IPS DF 4.7 (cell line): ENCODE data around the gene NRG2.

ENCODE experiments used
- DNase-seq: peaks from one replicate; pipeline ENCODE4 v3.0.0-alpha.2; 2013; ENCODE audit warnings: low spot score; ENCODE audit errors: extremely low read depth

NRG2 gene

DNA sequence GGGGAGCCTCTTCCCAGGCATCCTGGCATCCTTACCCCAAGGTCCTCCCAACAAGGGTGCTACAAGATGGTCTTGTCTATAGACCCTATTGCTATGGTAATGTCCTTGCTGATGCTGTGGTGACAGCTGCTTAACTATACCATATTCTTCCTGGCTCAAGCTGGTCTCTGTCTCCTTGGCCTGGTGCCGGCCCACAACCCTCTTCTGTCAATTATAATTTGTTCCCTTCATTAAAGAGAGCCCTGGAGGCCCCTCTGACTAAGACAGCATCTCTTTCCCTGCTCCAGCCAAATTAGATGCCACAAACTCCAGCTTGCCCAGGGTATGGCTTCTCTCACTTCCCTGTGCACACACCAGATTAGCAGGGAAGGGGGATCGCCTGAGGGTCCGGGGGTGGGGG is 160.8 kb downstream of the NRG2 start:
- DNase-seq, result no peak

DNA sequence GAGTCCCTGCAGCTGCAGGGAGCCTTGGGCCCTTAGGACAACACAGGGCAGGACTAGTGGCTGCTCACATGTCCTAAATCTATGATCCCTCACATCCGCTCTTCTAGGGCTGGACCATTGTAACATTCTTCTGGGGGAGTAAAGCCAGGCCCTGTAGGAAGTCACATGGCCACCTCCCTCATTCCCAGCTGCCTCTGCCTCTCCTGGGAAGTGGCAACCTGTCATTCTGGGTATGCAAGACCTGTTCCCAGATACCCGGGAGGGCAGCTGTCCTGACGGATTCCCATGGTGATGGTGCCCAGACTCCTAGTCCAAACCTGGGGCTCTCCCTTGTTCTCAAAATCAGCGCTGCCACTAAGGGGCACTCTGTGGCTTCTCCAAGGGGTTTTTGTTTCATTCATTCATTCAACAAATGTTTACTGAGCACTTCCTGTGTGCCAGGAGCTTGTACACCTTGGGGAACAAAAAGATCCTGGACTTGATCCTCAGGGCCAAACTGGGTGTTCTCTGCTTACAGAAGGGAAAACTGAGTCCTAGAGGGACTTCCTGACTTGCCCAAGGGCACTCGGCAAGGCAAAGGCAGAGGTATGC is 161.9 kb downstream of the NRG2 start:
- DNase-seq, result no peak

DNA sequence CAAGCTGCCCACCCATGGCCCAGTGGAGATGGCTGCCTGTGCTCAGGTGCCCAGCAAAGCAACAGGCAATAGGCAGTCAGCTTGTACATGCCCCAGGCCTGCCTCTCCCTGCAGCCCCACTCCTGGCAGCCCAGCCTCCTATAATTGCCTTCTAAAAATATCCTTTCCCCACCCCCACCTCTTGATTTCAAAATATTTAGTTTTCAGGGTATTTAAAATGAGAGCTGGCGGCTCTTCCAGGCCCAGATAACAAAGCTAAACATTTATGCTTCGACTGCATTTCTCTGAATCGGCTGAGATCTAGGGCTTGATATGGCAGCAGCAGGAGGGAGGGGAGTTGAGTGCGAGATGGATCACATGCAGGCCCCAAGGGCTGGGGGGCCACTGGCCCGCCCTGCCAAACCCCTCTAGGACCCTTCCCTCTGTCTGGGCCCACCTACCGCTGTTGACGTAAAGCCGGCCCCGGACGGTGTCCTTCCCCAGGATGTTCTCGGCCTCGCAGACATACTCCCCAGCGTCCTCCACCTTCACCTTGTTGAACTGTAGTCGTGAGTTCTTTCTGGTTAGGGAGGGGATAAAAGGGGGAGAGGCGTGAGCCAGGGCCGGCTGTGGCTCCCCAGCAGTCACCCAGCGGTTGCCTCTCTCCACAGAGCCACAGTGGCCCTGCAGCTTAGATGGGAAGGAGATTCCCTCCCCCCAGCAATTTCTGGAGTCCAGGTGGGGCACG is 162.5 kb downstream of the NRG2 start:
- DNase-seq, result no peak

GRCh38 chr5:139878093-139878492 is 165.0 kb downstream of the NRG2 start:
- no peak for DNase-seq

GRCh38 chr5:139877129-139877597 is 165.9 kb downstream of the NRG2 start:
- DNase-seq, result no peak

DNA sequence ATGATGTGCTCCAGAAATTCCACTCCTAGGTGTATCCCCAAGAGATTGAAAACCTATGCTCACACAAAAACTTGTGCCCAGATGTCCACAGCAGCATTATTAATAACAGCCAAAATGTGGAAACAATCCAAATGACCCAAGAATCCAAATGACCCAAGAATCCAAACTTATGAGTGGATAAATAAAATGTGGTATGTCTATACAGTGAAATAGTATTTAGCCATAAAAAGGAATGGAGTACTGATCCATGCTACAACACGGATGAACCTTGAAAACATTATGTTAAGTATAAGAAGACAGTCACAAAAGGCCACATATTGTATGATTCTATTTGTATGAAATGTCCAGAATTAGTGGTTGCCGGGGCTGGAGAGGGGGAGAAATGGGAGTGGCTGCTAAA is 167.1 kb downstream of the NRG2 start:
- no peak for DNase-seq

DNA sequence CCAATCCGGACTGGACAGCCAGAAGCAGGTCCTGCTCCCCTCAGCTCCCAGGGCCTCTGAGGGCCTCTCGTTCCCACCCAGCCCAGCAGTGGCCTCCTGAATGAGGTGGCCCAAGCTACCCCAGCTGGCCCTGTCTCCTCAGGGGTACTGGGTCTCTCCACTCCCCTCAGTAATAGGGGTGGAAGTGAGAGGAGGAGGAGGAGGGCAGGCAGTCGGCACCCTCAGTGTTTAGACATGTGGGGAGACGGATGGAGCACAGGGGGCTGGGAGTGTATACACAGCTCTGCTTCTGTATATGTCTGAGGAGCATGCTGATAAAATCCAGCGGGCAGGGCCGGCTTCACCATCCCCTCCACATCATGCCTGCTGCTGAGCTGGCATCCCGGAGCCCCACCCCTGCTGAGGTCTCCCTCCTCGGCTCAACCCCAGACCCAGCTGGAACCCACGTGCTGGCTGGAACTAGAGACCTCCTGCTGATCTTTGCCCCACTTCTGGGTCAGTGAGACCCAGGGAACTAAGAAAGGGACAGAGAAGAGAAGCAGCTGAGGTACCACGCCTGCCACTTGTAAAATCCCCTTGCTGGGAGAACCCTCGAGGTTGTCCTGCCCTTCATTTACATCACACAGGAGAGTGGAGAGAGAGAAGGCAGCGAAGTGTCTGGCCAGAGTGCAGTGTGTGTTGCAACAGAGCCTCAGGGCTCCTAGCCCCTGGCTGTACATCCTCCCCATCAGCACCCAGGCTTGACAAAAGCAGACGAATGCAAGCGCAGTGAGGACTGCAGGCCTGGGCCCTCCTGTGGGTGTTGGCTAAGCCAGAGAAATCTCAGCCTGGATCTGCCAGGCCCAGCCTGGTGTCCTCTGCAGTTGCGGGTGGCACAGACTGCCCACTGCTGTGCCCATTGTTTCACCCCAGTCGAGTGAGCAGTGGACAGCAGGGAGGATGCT is 170.0 kb downstream of the NRG2 start:
- DNase-seq, result no peak

DNA sequence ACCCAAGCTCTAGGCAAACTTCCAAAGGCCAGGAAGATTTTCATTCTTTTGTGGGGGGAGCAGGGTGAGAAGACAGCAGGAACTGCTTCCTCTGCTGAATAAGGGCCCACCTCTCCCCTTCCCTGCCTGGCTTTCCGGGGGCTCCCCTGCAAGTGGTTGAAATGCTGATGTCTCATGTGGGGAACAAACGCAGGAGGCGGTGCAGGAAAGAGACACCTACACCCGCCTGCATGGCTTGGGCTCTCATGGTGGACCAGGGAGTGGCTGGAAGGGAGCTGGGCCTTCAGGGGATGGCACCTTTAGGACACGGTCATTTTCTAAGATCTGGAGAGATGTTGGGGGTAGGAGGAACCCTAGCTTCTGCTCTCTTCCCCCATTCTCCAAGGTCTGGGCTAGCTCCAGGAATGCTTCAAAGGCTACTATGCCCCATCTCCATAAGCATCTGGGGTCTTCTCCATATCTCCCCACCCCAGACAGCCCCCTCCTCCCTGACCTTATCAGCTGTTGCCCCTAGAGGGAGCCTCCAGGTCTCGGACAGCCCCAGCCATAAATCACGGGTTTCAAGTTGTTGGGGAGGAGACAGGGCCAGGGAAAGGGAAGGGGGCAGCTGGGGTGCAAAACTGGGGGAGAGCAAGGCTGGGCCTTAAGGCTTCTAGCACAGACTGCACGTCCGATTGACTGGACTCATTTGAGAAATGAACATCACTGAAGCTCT is 170.9 kb downstream of the NRG2 start:
- DNase-seq, result no peak

- DNase-seq, result no peak
Observed at GRCh38 chr5:139871614-139872013, 171.5 kb downstream of the NRG2 start.

DNA sequence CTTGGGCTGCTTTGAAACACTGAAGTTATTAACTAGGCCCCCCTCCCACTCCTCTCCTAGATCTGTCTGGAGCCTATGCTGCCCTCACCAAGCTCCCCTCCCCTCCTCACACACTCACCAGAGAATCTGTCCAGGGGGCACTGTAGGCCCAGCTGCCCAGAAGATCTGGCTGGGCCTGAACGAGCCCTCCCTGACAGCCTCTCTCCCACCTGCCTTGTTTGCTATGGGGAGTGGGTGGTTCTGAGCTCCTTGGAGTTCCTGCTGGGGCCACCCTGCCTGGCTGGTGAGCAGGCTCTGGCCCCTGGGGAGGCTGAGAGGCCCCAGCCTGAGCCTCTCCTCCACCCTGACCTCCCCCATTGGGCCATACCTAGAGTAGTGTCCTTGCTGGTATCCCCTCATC is 172.4 kb downstream of the NRG2 start:
- DNase-seq, result no peak

DNA sequence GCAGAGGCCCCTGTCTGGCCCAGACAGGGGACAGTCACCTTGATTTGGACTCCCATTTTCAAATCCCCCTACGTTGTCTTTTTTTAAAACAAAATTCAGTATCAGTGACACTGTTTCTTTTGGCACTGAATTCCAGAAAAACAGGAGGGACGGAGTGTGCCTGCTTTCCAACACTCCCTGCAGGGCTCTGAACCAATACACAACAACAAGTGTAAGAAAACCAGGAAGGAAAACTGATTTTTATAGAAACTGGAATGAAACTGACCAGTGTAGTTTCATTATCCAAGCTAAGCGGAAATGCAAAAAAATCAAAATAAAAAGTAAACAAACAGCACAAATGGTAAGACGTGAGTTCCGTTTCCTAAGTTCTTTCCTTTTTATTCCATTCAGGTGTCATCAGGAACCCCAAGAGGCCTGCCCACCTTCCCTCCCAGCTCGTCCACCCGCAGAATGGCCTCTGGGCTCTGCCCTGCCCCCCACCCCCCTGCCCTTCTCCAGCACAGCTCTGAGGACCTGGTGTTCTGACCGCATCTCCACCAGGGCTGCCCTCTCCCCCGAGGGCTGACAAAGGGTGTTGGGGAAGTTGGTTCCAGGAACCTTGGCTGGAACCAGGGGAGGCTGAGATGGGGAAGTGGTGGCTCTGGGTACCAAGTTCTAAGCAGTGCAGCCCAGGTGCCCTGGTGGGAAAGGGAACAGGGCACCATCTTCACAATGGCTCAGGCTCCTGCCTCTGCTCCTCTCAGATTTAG is 173.9 kb downstream of the NRG2 start:
- DNase-seq, result no peak

- no peak for DNase-seq
Observed at GRCh38 chr5:139867581-139867980, 175.5 kb downstream of the NRG2 start.

DNA sequence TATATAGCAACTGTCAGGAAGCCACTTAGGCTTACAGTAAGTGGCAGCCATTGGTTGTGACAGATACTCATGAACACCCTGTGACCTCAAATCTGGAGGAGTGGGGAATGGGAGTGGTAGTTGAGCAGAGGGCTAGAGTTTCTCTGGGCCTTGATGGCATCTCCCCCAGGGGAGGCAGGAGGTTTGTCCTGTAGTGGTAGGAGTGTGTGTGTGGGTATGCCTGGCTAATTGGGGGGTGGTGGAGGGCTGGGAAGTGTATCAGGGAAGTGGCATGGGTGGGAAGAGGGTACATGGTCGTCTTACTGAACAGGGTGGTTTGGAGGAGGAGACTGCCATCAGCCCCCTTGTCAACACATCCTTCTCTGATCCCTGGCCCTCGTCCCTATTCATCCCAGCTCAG is 176.0 kb downstream of the NRG2 start:
- no peak for DNase-seq

GRCh38 chr5:139864716-139865483 is 178.2 kb downstream of the NRG2 start:
- DNase-seq, result no peak

DNA sequence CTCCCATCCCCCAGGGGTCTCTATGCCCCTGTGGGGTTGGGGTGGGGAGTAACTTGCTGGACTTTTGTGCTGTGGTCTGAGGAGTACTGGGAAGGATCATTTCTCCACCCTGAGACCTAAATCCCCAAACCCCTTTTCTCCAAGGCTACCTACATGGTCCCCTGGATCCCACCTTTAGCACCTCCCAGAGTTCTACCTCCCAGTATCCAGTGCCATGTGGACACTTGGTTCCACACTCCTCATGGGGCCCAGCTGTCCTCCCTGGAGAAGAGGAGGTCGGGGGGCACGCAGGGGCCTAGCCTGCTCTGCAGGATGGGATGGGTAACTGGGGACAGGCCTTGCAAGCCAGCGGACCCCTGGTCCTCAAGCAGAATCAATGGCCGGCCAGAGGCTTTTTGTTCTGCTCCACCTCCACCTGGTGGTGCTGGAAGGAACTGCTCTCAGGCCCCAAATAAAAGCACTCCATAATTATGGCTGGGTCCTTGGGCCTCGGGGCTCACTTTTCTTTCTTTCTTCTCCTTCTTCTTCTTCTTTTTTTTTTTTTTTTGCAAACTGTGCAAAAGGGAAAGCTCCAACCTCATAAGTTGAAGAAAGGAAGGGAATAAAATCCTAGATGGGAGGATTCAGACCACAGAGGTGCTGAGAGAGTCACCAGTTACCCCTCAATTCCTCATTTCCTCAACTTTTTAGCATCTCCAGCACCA is 179.1 kb downstream of the NRG2 start:
- DNase-seq, result no peak

DNA sequence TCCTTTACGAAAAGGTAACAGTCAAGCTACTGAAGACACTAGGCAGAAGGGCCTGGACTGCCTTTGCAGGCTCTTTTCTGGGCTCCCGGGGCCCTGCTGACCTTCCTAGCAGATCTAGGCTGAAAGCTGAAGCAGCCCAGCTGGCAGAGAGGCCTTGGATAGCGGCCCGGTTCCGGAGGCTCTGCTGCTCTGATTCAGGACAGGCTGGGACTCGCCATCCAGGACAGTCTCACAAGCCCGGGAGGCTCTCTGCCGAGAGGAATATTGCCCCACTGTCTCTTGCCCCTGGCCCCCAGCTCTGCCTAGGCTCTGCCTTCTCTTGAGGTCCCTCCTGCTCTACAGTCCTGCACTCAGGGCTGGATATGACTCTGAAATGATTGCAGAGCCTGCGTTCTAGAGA is 179.7 kb downstream of the NRG2 start:
- DNase-seq, result no peak

DNA sequence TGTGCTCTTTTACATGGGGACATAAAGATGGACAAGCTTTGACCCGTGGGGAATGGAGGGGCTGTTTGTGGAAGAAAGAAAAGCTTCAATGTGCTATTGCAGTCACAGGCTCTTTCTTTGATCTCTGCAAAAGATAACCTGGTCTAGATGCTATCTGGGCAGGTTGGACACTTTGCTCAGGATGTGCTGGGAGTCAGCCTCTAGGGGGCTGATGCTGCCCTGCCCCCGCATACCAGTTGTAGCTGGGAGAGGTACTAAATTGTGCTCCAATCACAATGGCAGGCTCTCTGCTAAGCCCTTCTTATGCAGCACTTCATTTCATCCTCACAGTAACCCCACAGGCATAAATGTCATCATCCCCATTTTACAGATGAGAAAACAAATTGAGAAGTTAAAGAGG is 180.3 kb downstream of the NRG2 start:
- DNase-seq, result no peak

GRCh38 chr5:139862313-139862712 is 180.8 kb downstream of the NRG2 start:
- no peak for DNase-seq

- DNase-seq, result no peak
Observed at GRCh38 chr5:139861889-139862207, 181.3 kb downstream of the NRG2 start.
